Transverse colon (tissue), 4 donors: ENCODE measurements around the gene DDX47.

Experiments used
- EP300 ChIP-seq: sonication (generic); formaldehyde crosslinking; IDR thresholded peaks from one replicate; pipeline ENCODE4 v1.6.1; 2017; ENCODE audit warnings: antibody characterized with exemption, low read depth
- POLR2A ChIP-seq: fragments of 450-650 bp; IDR thresholded peaks from one replicate; pipeline ENCODE4 v1.6.1; 2016; ENCODE audit warnings: antibody characterized with exemption, mild to moderate bottlenecking, moderate library complexity
- POLR2AphosphoS5 ChIP-seq, 3 donors: sonication (generic); formaldehyde crosslinking; IDR thresholded peaks; one replicate each; pipeline ENCODE4 v1.6.1; 2016; ENCODE audit warnings: antibody characterized with exemption in 3 of 3
- TF ChIP-seq, protein P1 (sequence below), 5 experiments: fragments of 200-600 bp in 3 of 5; fragments of 450-650 bp in 2 of 5; sonication (generic) in 3 of 5; IDR thresholded peaks; 1 replicate in 2 of 5; 2 replicates in 3 of 5; pipeline ENCODE4 v1.5.1; 2016 to 2017; ENCODE audit warnings: antibody characterized with exemption in 5 of 5, inconsistent platforms in 3 of 5, mild to moderate bottlenecking in 2 of 5, moderate library complexity in 1 of 5

DNA sequence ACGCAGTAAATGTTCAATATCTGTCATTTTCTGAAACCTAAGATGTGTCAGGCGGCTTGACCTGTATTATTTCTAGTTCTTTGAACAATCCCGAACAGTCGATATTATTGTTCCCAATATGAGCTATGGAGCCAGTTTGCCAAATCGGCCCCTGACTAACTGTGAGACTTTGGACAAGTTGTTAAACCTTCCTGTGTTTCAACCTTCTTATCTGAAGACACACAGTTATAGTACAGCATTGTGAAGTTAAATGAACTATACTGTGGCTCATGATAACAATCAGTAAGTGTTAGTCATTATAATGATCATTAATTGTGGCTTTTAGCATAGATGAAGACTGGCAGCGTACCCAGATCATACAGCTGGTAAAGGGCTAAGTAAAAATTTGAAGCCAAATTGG, 23.4 kb downstream of the DDX47 start:
- TF ChIP-seq, protein P1, sequence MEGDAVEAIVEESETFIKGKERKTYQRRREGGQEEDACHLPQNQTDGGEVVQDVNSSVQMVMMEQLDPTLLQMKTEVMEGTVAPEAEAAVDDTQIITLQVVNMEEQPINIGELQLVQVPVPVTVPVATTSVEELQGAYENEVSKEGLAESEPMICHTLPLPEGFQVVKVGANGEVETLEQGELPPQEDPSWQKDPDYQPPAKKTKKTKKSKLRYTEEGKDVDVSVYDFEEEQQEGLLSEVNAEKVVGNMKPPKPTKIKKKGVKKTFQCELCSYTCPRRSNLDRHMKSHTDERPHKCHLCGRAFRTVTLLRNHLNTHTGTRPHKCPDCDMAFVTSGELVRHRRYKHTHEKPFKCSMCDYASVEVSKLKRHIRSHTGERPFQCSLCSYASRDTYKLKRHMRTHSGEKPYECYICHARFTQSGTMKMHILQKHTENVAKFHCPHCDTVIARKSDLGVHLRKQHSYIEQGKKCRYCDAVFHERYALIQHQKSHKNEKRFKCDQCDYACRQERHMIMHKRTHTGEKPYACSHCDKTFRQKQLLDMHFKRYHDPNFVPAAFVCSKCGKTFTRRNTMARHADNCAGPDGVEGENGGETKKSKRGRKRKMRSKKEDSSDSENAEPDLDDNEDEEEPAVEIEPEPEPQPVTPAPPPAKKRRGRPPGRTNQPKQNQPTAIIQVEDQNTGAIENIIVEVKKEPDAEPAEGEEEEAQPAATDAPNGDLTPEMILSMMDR (IDR thresholded peaks at IDR 0.05) = no peak
- TF ChIP-seq EP300 (no peak), POLR2AphosphoS5 (IDR thresholded peaks at IDR 0.05) (no peak), POLR2A (no peak)
